GM23248 (cell line): Measurements from ENCODE around the gene HLA-DMA.

ENCODE experiments used
- EZH2 ChIP-seq: fragments of 200-600 bp; sonication (generic); IDR thresholded peaks from 2 replicates; pipeline ENCODE4 v1.6.1; 2018; ENCODE audit warnings: antibody characterized with exemption, mild to moderate bottlenecking; ENCODE audit not compliant: insufficient read depth, poor library complexity, severe bottlenecking
- EZH2phosphoT487 ChIP-seq: fragments of 200-600 bp; sonication (generic); IDR thresholded peaks from 2 replicates; pipeline ENCODE4 v1.6.1; 2018; ENCODE audit warnings: antibody characterized with exemption, moderate library complexity, mild to moderate bottlenecking, low read depth; ENCODE audit not compliant: insufficient read depth

GRCh38 chr6:32954986-32955802 is 2.3 kb upstream of the HLA-DMA start:
- no peak for TF ChIP-seq EZH2
- no peak for TF ChIP-seq EZH2phosphoT487
